GM06990 (cell line): ENCODE results near the gene RHCG.

Experiments used
- DNase-seq: peaks from one replicate; pipeline ENCODE4 v3.0.0-alpha.2; 2011; ENCODE audit not compliant: insufficient read length; ENCODE audit errors: extremely low read depth
- H3K27me3 ChIP-seq: replicated peaks from 2 replicates; pipeline ENCODE4 v1.6.0; 2011; ENCODE audit warnings: low read length; ENCODE audit not compliant: control insufficient read depth, insufficient read depth
- H3K36me3 ChIP-seq: 2 replicates; pipeline ENCODE4 v1.5.1; 2011; ENCODE audit warnings: low read length; ENCODE audit not compliant: control insufficient read depth, insufficient read depth
- H3K4me3 ChIP-seq: replicated peaks from 2 replicates; pipeline ENCODE4 v1.5.1; 2011; ENCODE audit warnings: low read depth, mild to moderate bottlenecking, control low read depth, low read length
- TF ChIP-seq, protein P1 (sequence below): IDR thresholded peaks from 2 replicates; pipeline ENCODE4 v1.5.1; 2011; ENCODE audit warnings: low read length, control low read depth, mild to moderate bottlenecking, inconsistent platforms; ENCODE audit not compliant: insufficient read depth, poor library complexity, severe bottlenecking

RHCG gene

DNA sequence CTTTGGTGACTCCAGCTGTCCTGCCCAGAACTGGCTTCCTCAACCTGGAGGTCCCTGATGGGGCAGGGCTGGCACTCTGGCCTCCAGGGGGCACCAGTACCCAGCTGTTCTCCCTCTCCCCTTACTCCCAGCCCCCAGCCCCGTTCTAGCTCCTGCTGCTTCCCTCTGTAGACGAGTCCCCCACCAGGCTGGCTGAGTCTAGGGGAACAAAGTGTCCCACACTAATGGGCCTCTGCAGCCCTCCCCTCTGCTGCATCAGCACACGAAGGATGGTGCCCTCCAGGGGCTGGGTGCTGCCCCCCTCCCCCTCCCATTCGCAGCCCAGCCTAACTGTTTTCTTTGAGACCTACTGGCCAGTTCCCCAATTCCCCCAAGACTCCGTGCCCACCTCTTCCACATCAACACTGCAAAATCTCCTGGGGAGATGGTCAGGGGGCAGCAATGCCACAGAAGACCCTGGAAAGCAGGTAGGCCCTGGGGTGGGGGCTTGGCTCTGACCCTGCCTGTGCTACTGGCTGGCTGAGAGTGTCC lies 4.2 kb downstream of the RHCG start:
- Histone ChIP-seq H3K27me3 (peaks cover 5% of the 10 kb centered on the region), H3K36me3 (no peaks in the 10 kb centered on the region), H3K4me3 (no peak overlapping the region)
- TF ChIP-seq, protein P1, sequence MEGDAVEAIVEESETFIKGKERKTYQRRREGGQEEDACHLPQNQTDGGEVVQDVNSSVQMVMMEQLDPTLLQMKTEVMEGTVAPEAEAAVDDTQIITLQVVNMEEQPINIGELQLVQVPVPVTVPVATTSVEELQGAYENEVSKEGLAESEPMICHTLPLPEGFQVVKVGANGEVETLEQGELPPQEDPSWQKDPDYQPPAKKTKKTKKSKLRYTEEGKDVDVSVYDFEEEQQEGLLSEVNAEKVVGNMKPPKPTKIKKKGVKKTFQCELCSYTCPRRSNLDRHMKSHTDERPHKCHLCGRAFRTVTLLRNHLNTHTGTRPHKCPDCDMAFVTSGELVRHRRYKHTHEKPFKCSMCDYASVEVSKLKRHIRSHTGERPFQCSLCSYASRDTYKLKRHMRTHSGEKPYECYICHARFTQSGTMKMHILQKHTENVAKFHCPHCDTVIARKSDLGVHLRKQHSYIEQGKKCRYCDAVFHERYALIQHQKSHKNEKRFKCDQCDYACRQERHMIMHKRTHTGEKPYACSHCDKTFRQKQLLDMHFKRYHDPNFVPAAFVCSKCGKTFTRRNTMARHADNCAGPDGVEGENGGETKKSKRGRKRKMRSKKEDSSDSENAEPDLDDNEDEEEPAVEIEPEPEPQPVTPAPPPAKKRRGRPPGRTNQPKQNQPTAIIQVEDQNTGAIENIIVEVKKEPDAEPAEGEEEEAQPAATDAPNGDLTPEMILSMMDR, result peak; percentile 70
- no peak for DNase-seq

DNA sequence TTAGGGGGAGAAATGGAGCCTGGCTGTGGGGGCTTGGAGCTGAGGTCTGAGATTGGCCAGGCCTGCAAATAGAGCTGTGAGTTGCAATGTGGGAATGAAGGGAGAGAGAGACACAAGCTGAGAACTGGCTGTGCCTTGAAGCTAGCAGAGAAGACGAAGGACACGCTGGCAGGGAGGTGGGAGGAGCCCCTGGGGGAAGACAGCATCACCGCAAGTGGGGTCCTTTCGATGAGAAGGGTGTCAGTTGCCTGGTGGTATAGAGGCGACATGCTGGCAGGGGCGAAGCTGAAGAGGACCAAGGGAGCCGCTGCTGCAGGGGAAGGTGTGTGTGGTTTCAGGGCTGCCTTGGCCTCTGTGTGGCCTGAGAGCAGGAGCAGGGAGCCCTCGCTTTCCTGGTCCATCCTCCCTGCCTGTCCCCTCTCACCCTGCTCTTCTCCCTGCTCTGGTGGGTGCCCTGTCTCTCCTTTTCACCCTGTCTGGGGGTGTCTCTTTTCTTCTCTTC lies 5.5 kb downstream of the RHCG start:
- TF ChIP-seq, protein P1, result no peak
- Histone ChIP-seq H3K36me3 (no peaks in the 10 kb centered on the region), H3K27me3 (peaks cover 3% of the 10 kb centered on the region), H3K4me3 (no peak overlapping the region)
- no peak for DNase-seq

DNA sequence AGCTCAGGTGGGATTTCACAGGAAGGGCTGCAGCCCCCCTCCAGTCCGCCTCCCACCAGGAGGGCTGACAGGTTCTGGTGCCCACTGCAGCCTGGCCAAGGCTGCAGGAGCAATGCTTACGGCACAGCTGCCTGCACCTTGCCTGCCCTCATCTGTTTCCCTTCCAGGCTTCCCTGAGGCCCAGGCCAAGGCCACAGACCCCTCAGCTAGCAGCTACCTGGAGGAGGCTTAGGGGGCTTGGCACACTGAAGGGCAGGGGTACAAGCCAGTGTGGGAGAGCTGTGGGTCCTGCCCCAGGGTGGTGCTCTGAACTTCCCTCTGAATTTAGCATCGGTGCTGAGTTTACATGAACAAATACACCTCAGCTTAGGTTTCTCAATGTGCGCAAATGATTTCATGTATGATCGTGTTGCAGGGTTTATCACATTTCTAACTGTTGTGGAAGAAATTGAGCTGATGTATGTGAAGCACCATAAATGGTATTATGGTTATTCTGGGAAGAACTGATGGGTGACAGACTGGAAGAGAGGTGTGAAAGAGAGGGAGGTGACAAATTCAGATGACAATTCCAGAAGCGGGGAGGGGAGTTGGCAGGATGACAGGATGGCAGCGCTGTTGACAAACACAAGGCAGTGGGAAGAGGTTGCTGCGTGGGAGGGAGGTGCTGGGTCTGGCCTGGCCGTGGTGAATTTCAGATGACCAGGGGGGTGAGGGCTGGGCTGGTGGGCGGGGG lies 6.1 kb downstream of the RHCG start:
- TF ChIP-seq, protein P1, result no peak
- peaks cover 1% of the 10 kb centered on the region for H3K27me3 ChIP-seq
- DNase-seq, result no peak
- H3K4me3 ChIP-seq, result no peak overlapping the region
- H3K36me3 ChIP-seq, result no peaks in the 10 kb centered on the region

- H3K27me3 ChIP-seq, result peaks cover under 1% of the 10 kb centered on the region
- TF ChIP-seq, protein P1, result no peak
- H3K4me3 ChIP-seq, result no peak overlapping the region
- DNase-seq, result no peak
- no peaks in the 10 kb centered on the region for H3K36me3 ChIP-seq
These were observed 7.0 kb downstream of the RHCG start for GRCh38 chr15:89489376-89489775.

DNA sequence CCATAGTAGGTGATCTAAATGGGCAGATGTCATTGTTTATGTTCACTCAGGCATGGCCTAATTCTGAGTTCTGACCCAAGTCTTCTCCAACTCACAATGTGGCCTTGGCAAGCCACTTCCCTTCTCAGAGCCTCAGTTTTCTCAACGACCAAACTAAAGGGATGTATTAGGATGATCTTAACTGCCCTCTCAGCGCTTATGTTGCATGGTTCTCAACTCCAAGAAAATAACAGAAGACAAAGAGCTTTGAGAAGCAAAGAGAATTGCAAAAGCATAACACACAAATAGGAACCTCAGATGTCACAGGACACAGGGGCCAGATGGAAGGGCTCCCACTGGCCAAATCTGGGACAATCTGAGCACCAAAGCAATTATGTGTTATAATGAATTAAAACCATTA lies 8.6 kb downstream of the RHCG start:
- no peaks in the 10 kb centered on the region; the same call in 1 of the 2 replicates for H3K27me3 ChIP-seq
- H3K36me3 ChIP-seq, result no peaks in the 10 kb centered on the region
- no peak for DNase-seq
- TF ChIP-seq, protein P1, result no peak
- H3K4me3 ChIP-seq, result no peak overlapping the region
